GM19351 (cell line): ENCODE measurements around the gene RAB40C.

Experiments used
- ATAC-seq: cut with Tn5 transposase; IDR thresholded peaks from one replicate; pipeline ENCODE4 v1.9.1; 2021; ENCODE audit warnings: mild to moderate bottlenecking, moderate library complexity; ENCODE audit not compliant: unreplicated experiment

RAB40C gene

DNA sequence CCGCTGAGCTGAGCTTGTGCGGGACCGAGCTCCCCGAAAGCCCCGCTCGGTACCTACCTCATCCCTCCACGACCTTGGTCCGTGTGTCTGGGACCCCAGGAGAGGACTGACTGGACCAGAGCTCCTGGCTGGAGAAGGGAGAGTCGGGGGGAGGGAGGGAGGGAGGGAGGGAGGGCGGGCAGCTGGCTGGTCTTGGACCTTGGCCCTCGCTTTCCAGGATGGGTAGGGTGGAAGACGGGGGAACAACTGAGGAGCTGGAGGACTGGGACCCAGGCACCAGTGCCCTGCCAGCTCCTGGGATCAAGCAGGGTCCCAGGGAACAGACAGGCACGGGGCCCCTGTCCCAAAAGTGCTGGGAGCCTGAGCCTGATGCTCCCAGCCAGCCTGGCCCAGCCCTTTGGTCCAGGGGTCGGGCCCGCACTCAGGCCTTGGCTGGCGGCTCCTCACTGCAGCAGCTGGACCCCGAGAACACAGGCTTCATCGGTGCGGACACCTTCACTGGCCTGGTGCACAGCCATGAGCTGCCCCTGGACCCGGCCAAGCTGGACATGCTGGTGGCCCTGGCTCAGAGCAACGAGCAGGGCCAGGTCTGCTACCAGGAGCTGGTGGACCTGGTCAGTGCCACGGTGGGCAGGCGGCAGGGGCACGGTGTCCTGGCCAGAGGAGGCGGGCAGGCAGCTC, 86.2 kb downstream of the RAB40C start:
- no peak for ATAC-seq

DNA sequence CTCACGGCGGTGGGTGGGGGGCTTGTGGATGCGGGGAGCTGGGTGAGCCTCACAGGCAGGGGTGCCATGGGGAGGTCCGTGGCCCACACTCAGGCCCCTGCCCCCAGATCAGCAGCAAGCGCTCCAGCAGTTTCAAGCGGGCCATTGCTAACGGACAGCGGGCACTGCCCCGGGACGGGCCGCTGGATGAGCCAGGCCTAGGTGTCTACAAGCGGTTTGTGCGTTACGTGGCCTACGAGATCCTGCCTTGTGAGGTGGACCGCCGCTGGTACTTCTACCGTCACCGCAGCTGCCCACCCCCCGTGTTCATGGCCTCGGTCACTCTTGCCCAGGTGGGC, 86.7 kb downstream of the RAB40C start:
- ATAC-seq = no peak

DNA sequence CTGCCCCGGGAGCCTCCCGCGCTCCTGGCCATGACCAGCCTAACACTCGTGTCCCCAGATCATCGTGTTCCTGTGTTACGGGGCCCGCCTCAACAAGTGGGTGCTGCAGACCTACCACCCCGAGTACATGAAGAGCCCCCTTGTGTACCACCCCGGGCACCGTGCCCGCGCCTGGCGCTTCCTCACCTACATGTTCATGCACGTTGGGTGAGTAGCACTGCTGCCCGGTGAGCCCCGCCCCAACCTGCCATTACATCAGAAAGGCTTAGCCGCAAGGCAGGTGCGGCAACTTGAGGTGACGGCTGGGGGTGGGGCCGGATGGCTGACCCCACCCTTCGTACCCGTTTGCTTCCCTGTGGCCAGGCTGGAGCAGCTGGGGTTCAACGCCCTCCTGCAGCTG, 87.0 kb downstream of the RAB40C start:
- no peak for ATAC-seq

DNA sequence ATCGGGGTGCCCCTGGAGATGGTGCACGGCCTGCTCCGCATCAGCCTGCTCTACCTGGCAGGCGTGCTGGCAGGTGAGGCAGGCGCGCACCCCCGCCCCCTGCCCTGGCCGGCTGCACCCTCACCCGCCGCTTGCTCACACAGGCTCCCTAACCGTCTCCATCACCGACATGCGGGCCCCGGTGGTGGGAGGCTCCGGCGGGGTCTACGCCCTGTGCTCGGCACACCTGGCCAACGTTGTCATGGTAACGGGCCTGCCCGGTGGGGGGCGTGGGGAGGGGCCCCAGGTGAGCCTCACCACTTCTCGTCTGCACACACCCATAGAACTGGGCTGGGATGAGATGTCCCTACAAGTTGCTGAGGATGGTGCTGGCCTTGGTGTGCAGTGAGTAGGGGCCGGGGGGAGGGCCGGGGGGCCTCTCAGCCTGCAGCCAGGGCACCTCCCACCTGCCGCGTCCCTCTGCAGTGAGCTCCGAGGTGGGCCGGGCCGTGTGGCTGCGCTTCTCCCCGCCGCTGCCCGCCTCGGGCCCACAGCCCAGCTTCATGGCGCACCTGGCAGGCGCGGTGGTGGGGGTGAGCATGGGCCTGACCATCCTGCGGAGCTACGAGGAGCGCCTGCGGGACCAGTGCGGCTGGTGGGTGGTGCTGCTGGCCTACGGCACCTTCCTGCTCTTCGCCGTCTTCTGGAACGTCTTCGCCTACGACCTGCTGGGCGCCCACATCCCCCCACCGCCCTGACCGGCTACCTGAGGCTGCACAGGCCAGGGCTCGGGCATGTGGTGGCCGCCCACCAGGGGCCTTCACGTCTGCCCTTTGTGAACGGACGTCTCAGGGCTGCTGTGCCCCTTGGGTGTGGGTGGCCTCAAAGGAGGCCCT, 87.7 kb downstream of the RAB40C start:
- ATAC-seq = no peak

DNA sequence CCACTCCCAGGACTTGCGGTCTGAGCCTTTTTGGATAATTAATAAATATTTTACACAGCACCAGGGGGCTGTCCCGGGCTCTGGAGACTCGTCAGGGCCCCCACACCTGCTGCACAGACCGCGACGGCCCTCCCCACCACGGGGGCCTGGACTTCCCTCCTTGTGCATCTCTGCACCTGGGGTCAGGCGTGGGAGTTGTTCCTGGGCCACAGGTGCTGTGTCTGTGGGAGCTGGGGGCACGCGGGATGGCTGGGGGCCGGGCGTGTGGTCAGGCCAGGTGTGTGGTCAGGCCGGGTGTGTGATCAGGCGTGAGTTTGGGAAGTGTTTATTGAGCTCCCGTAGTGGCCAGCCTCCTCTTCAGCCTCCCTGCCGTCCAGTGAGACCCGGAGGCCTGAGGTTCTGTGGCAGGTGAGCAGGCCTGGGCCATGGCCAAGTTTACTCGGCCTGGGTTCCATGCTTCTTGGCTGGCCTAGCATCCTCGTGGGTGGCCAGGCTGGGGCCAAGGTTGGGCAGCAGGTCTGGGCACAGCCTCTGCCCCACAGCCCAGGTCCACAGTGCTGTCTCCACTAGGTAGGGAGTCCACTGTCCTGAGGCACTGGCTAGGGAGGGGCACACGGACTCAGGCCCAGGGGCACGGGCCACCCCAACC, 88.5 kb downstream of the RAB40C start:
- no peak for ATAC-seq
